KG1 (cell line): ENCODE results near the gene UGT1A5.

Experiments
- DNase-seq: peaks from one replicate; lab custom pipeline; 2025; lab: John Stamatoyannopoulos, UW

UGT1A5 gene

DNA sequence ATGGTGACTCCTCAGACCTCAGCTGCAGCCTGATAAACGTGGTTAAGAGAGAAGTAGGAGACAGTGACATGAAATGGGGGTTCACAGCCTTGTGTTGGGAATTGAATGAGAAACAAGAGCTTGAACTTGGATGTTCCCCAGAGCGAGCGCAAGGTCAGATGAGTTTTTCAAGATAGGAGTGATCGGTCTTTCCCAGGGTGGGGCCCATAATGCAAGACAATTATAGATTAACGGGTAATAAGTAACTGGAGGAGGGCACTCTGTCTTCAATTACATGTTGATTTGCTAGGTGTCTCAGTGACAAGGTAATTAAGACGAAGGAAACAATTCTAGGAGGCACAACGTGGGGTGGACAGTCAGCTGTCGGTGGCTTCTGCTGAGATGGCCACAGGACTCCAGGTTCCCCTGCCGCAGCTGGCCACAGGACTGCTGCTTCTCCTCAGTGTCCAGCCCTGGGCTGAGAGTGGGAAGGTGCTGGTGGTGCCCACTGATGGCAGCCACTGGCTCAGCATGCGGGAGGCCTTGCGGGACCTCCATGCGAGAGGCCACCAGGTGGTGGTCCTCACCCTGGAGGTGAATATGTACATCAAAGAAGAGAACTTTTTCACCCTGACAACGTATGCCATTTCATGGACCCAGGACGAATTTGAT is at the start of gene UGT1A5:
TSS of gene UGT1A5 (plus strand) at position 297 of the 651 bp plus-strand sequence. CDS start at position 382, 85 bp downstream.
- DNase-seq = no peak

DNA sequence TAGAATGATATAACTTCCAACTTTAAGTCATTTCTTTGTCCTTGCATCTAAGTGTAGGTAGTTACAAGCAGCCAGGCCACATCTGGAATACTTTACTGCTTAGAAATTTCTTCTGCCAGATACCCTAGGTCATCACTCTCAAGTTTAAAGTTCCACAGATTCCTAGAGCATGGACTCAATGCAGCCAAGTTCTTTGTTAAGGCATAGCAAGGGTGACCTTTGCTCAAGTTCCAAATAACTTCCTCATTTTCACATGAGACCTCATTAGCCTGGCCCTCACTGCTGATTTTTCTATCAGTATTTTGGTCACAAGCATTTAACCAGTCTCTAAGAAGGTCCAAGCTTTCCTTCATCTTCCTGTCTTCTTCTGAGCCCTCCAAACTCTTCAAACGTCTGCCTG is 48.8 kb upstream of the UGT1A5 start:
- DNase-seq = no peak

GRCh38 chr2:233668605-233669260 is 44.0 kb upstream of the UGT1A5 start:
- DNase-seq = no peak

- no peak for DNase-seq
Observed at GRCh38 chr2:233671290-233672161, 41.2 kb upstream of the UGT1A5 start, which contains the start of gene UGT1A9. UGT1A9 (plus strand) TSS chr2:233671898; CDS start chr2:233671935, 37 bp downstream.

- DNase-seq = peak; percentile 27
Observed at GRCh38 chr2:233672886-233673285, 39.8 kb upstream of the UGT1A5 start.

GRCh38 chr2:233673896-233674295 is 38.8 kb upstream of the UGT1A5 start:
- DNase-seq = no peak

DNA sequence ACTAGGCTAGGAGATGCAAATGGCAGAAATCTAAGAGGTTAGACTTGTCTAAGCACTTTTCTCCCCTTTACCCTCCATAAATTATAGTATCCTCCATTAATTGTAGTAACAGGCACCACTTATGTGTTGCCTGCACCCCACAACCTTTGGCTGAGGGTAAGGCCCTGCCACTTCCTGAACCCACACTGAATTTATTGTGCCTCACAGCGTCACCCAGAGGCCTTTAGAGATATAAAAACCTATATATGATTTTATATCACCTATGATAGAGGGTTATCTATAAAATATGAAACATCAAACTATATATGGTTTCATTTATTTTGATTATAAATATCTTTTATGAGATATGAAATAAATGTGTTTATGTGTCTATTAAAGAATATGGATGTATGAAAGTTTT is 38.4 kb upstream of the UGT1A5 start:
- no peak for DNase-seq

GRCh38 chr2:233674995-233675394 is 37.7 kb upstream of the UGT1A5 start:
- DNase-seq = no peak

DNA sequence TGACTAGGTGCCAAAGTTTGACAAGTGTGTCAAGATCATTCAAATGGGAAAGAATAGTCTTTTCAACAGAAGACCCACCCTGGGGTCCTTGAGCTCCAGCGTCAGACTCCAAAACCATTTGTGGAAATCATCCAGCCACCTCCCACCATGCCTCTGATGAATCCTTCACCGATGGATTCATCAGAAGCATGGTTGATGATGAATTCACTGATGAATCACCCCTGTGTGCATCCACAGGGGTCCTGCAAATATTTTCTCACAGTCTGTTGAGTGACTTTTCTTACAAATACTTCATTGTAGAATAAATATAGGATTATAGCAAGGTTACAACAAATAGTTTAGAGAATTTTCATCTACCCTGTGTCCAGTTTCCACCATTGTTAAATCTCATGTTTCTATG is 36.7 kb upstream of the UGT1A5 start:
- no peak for DNase-seq

- DNase-seq = no peak
Observed at GRCh38 chr2:233679196-233679595, 33.5 kb upstream of the UGT1A5 start.

GRCh38 chr2:233680361-233681045 is 32.2 kb upstream of the UGT1A5 start:
- DNase-seq = no peak

DNA sequence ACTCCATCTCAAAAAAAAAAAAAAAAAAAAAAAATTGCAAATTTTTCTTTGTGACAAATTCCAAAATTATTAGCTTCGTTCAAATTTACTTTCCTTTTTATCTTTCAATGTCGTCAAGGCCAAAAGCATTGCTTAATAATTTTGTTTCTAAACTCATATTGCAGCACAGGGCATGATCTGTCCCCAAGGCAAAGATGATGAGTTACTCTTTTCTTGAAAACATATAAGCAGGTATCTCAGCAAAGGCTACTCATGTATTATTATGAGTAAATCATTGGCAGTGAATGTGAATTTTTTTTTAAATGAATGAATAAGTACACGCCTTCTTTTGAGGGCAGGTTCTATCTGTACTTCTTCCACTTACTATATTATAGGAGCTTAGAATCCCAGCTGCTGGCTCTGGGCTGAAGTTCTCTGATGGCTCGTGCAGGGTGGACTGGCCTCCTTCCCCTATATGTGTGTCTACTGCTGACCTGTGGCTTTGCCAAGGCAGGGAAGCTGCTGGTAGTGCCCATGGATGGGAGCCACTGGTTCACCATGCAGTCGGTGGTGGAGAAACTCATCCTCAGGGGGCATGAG is 31.1 kb upstream of the UGT1A5 start, which contains the start of gene UGT1A7:
TSS of gene UGT1A7 (plus strand) at position 381 of the 579 bp plus-strand sequence. CDS start at position 418, 37 bp downstream.
- no peak for DNase-seq

GRCh38 chr2:233684640-233685039 is 28.1 kb upstream of the UGT1A5 start:
- no peak for DNase-seq

DNA sequence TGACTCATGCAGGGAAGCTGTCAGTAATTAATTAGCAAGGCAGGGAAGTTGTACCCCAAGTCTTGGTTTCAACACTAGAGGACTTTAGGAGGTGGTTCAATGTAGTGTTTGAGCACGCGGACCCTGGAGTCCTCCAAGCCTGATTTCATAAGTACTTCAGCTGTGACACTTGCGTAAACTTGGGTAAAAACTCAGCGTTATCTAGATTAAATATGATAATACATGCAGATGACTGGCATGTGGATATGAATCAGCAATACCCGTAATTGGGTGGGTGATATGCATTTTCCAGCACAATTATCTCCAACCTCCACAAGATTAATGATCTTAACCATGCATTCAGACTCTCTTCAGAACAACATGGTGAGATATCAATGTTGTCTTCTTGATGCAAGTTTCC is 25.8 kb upstream of the UGT1A5 start:
- no peak for DNase-seq

DNA sequence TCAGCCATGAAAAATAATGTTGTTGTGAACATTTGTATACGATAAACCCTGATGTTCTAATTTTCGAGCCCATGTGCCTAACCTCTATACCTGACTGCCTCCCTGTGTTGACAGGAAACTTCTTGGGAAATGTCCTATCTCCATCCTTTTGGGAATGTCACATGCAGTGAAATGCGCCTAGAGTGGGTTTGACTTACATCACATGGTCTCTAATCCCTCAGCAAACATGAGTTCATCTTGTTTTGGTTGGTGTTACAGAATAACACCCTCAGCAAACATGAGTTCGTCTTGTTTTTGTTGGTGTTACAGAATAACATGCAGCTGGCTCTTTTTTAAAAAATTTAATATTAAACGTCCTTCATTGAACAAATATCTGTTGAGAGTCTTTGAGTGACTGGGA is 24.4 kb upstream of the UGT1A5 start:
- no peak for DNase-seq

DNA sequence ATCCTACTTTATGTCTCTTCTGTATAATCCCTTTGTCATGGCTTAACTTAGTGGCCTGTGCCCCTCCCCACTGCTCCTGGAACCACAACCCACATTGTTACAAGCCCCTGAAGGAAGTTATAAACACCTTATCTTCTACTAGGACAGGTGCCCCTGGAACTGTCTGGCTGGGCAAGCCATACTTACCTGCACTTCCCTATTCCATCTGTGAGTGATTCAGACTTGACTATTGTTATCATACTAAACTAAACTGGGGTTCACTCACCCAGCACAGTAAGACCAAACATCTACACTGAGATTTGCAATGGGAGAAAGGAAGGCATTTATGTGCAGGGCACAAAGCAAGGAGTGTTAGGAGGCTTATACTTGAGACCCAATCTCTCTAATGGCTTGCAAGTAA is 23.7 kb upstream of the UGT1A5 start:
- DNase-seq = no peak

DNA sequence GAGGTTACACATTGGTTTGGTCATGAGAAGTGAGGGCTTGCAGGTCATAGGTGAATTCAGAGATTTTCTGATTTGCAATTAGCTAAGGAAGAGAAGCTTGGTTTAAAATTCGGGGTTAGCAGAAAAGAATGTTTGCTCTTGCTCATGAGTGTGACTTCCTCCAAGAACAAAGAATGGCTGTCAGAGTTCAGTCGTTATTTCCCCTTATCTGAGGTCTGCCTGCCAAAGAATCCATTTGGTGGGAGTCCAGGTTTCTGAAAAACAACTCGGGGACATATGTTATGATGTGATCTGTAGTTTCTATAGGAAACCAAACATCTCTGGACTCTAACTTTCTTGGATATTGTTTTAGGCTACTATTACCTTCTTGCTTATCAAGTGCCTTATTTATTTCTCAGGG is 23.2 kb upstream of the UGT1A5 start:
- no peak for DNase-seq

- no peak for DNase-seq
Observed at GRCh38 chr2:233690444-233690843, 22.3 kb upstream of the UGT1A5 start.

DNA sequence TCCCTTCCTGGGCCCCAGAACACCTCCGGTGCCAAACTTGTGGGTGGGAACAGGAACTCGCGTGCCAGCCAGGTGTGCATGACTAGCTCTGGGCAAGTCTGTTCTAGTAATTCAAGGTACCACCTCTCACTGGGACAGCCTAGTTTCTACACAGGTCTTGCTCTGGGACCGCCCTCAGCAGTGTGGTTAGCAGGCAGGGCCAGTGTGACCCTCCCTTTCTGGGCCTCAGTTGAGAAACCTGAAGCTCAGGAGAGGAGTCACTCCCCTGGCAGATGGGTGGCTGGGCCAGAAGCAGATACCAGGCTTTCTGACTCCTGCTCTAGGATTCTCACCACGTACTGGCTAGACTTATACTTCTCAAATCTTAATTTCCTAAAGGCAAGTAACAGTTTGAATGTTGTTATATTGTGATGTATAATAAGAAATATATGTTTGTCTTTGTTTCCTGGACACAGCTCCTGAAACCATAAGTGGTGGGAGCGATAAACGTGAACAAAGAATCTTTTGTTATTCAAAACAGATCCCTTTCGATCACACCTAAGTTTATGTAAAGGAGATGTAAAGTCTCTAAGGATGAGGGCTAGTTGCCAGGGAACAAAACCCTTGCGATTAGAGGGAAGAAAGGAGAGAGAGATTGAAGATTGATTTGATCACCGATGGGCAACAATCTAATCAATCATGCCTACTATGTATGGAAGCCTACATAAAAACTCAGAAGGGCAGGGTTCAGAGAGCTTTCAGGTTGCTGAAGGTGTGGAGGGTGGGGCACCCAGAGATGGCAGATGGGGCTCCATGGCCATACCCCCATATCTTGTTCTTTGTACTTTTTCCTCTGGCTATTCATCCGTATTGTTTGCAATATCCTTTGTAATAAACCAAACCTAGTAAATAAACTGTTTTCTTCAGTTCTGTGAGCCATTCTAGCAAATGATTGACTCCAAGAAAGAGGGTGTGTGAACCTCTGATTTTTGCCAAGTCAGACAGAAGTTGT is 21.0 kb upstream of the UGT1A5 start:
- DNase-seq = no peak

DNA sequence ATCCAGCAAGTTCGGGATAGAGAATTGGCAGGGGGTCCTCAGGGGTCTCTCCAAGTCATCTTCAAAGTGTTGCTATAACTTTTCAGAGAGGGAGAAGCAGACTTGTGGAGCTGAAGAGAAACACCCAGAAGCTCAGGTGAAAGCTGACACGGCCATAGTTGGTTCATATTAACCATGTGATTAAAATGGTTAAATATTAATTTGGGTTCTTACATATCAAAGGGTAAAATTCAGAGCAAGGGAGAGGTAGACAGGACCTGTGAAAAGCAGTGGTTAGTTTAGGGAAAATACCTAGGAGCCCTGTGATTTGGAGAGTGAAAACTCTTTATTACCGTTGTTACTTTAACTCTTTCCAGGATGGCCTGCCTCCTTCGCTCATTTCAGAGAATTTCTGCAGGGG is 20.1 kb upstream of the UGT1A5 start, which contains the start of gene UGT1A6:
TSS of gene UGT1A6 (plus strand) at position 243 of the 400 bp plus-strand sequence. CDS start at position 358, 115 bp downstream.
- no peak for DNase-seq
